SH-SY5Y (cell line): ENCODE measurements around the gene UBE2E3.

Experiments used
- GATA2 ChIP-seq: IDR thresholded peaks from 2 replicates; pipeline ENCODE4 v1.6.1; 2011; ENCODE audit warnings: mild to moderate bottlenecking, low read depth, low read length
- GATA3 ChIP-seq: IDR thresholded peaks from 2 replicates; pipeline ENCODE4 v1.6.1; 2011; ENCODE audit warnings: low read depth, mild to moderate bottlenecking, low read length, moderate library complexity

GRCh38 chr2:181036848-181037603, 56.6 kb downstream of the UBE2E3 start:
- no peak for TF ChIP-seq GATA2
- TF ChIP-seq GATA3 = no peak
